ENCODE data around the gene STARD13.

Gene STARD13

GRCh38 chr13:33123066-33123859 is 162.3 kb downstream of the STARD13 start:
- in situ Hi-C loops (cut with MboI; ENCODE audit: low sequenced_read_pairs) = no loop called here
- Histone ChIP-seq H3K27me3 (ENCODE audit: low read depth) (no peaks in the 10 kb centered on the region), H3K4me1 (peaks cover 17% of the 10 kb centered on the region), H3K9me3 (no peaks in the 10 kb centered on the region), H3K4me3 (no peak overlapping the region), H3K36me3 (replicated peaks) (no peaks in the 10 kb centered on the region)
- no peak for DNase-seq (ENCODE audit: low spot score in 2 of 2)

- in situ Hi-C loops (cut with MboI; ENCODE audit: low sequenced_read_pairs) = no loop called here
- peaks cover 17% of the 10 kb centered on the region for H3K4me1 ChIP-seq
- H3K27me3 ChIP-seq (ENCODE audit: low read depth) = no peaks in the 10 kb centered on the region
- H3K9me3 ChIP-seq = no peaks in the 10 kb centered on the region
- DNase-seq (ENCODE audit: low spot score in 2 of 2) = peak in 1 of 2 experiments; percentile 11
- no peak overlapping the region for H3K4me3 ChIP-seq
- no peaks in the 10 kb centered on the region for H3K36me3 ChIP-seq (replicated peaks)
Observed at GRCh38 chr13:33119856-33120543, 165.6 kb downstream of the STARD13 start.

- H3K36me3 ChIP-seq (replicated peaks) = no peaks in the 10 kb centered on the region
- H3K4me1 ChIP-seq = peaks cover 17% of the 10 kb centered on the region
- H3K9me3 ChIP-seq = no peaks in the 10 kb centered on the region
- no peak for DNase-seq (ENCODE audit: low spot score in 2 of 2)
- in situ Hi-C loops (cut with MboI; ENCODE audit: low sequenced_read_pairs) = no loop called here
- no peak overlapping the region for H3K4me3 ChIP-seq
- no peaks in the 10 kb centered on the region for H3K27me3 ChIP-seq (ENCODE audit: low read depth)
Observed at GRCh38 chr13:33119022-33119781, 166.4 kb downstream of the STARD13 start.

GRCh38 chr13:33116321-33117010 is 169.1 kb downstream of the STARD13 start:
- Histone ChIP-seq H3K9me3 (no peaks in the 10 kb centered on the region), H3K4me3 (no peak overlapping the region), H3K36me3 (replicated peaks) (no peaks in the 10 kb centered on the region), H3K4me1 (peaks cover 9% of the 10 kb centered on the region), H3K27me3 (ENCODE audit: low read depth) (no peaks in the 10 kb centered on the region)
- in situ Hi-C loops (cut with MboI; ENCODE audit: low sequenced_read_pairs) = no loop called here
- DNase-seq (ENCODE audit: low spot score in 2 of 2) = no peak

- Histone ChIP-seq H3K27me3 (ENCODE audit: low read depth) (no peaks in the 10 kb centered on the region), H3K4me3 (no peak overlapping the region), H3K9me3 (no peaks in the 10 kb centered on the region), H3K4me1 (peaks cover 7% of the 10 kb centered on the region), H3K36me3 (replicated peaks) (no peaks in the 10 kb centered on the region)
- in situ Hi-C loops (cut with MboI; ENCODE audit: low sequenced_read_pairs) = no loop called here
- DNase-seq (ENCODE audit: low spot score in 2 of 2) = no peak
Observed at GRCh38 chr13:33115274-33115673, 170.3 kb downstream of the STARD13 start.

GRCh38 chr13:33114146-33114545 is 171.4 kb downstream of the STARD13 start:
- H3K4me1 ChIP-seq = no peaks in the 10 kb centered on the region
- DNase-seq (ENCODE audit: low spot score in 2 of 2) = no peak
- in situ Hi-C loops (cut with MboI; ENCODE audit: low sequenced_read_pairs) = no loop called here
- H3K4me3 ChIP-seq = no peak overlapping the region
- no peaks in the 10 kb centered on the region for H3K36me3 ChIP-seq (replicated peaks)
- no peaks in the 10 kb centered on the region for H3K27me3 ChIP-seq (ENCODE audit: low read depth)
- no peaks in the 10 kb centered on the region for H3K9me3 ChIP-seq

- in situ Hi-C loops (cut with MboI; ENCODE audit: low sequenced_read_pairs) = no loop called here
- H3K27me3 ChIP-seq (ENCODE audit: low read depth) = no peaks in the 10 kb centered on the region
- no peak for DNase-seq (ENCODE audit: low spot score in 2 of 2)
- no peaks in the 10 kb centered on the region for H3K4me1 ChIP-seq
- H3K4me3 ChIP-seq = no peak overlapping the region
- H3K9me3 ChIP-seq = no peaks in the 10 kb centered on the region
- no peaks in the 10 kb centered on the region for H3K36me3 ChIP-seq (replicated peaks)
Observed at GRCh38 chr13:33112766-33113165, 172.8 kb downstream of the STARD13 start.

GRCh38 chr13:33111414-33112110 is 174.0 kb downstream of the STARD13 start:
- no peak overlapping the region for H3K4me3 ChIP-seq
- in situ Hi-C loops (cut with MboI; ENCODE audit: low sequenced_read_pairs) = no loop called here

GRCh38 chr13:33110713-33111413 is 174.7 kb downstream of the STARD13 start:
- peak in 1 of 2 experiments; percentile 36 for DNase-seq (ENCODE audit: low spot score in 2 of 2)
- in situ Hi-C loops (cut with MboI; ENCODE audit: low sequenced_read_pairs) = no loop called here
- Histone ChIP-seq H3K27me3 (ENCODE audit: low read depth) (no peaks in the 10 kb centered on the region), H3K4me1 (no peaks in the 10 kb centered on the region), H3K9me3 (no peaks in the 10 kb centered on the region), H3K4me3 (no peak overlapping the region), H3K36me3 (replicated peaks) (no peaks in the 10 kb centered on the region)

More at GRCh38 chr13:33111414-33112110, 174.0 kb downstream of the STARD13 start:
- H3K9me3 ChIP-seq = no peaks in the 10 kb centered on the region
- DNase-seq (ENCODE audit: low spot score in 2 of 2) = no peak
- no peaks in the 10 kb centered on the region for H3K36me3 ChIP-seq (replicated peaks)
- no peaks in the 10 kb centered on the region for H3K27me3 ChIP-seq (ENCODE audit: low read depth)
- no peaks in the 10 kb centered on the region for H3K4me1 ChIP-seq

- Histone ChIP-seq H3K9me3 (no peaks in the 10 kb centered on the region), H3K27me3 (ENCODE audit: low read depth) (no peaks in the 10 kb centered on the region), H3K4me1 (no peaks in the 10 kb centered on the region), H3K36me3 (replicated peaks) (no peaks in the 10 kb centered on the region), H3K4me3 (no peak overlapping the region)
- in situ Hi-C loops (cut with MboI; ENCODE audit: low sequenced_read_pairs) = no loop called here
- DNase-seq (ENCODE audit: low spot score in 2 of 2) = no peak
Observed at GRCh38 chr13:33110386-33110712, 175.2 kb downstream of the STARD13 start.

GRCh38 chr13:33109801-33110200 is 175.8 kb downstream of the STARD13 start:
- peak in 1 of 2 experiments; percentile 20 for DNase-seq (ENCODE audit: low spot score in 2 of 2)
- H3K4me1 ChIP-seq = no peaks in the 10 kb centered on the region
- no peaks in the 10 kb centered on the region for H3K36me3 ChIP-seq (replicated peaks)
- H3K27me3 ChIP-seq (ENCODE audit: low read depth) = no peaks in the 10 kb centered on the region
- H3K4me3 ChIP-seq = no peak overlapping the region
- in situ Hi-C loops (cut with MboI; ENCODE audit: low sequenced_read_pairs) = no loop called here
- no peaks in the 10 kb centered on the region for H3K9me3 ChIP-seq

GRCh38 chr13:33109271-33109697 is 176.3 kb downstream of the STARD13 start:
- H3K4me3 ChIP-seq = no peak overlapping the region
- no peaks in the 10 kb centered on the region for H3K9me3 ChIP-seq
- H3K27me3 ChIP-seq (ENCODE audit: low read depth) = no peaks in the 10 kb centered on the region
- H3K4me1 ChIP-seq = no peaks in the 10 kb centered on the region
- no peaks in the 10 kb centered on the region for H3K36me3 ChIP-seq (replicated peaks)
- DNase-seq (ENCODE audit: low spot score in 2 of 2) = no peak
- in situ Hi-C loops (cut with MboI; ENCODE audit: low sequenced_read_pairs) = no loop called here
